Stimulated activated CD4-positive, alpha-beta T cell treated with anti-CD3 and anti-CD28 coated beads, Interleukin-4, amount 100 ng/mL, for 48 hours (primary cell): Measurements from ENCODE around the gene GOLGA6C.
"Not testable (repeated sequence)": the region's sequence is repeated elsewhere in the genome, so short reads cannot be mapped to it uniquely, and the experiment has no call there.

ENCODE experiments used
- DNase-seq, 2 donors: peaks; one replicate each; pipeline ENCODE4 v3.0.0-alpha.2; 2020; ENCODE audit warnings: low read depth in 2 of 2

The GOLGA6C gene, protein sequence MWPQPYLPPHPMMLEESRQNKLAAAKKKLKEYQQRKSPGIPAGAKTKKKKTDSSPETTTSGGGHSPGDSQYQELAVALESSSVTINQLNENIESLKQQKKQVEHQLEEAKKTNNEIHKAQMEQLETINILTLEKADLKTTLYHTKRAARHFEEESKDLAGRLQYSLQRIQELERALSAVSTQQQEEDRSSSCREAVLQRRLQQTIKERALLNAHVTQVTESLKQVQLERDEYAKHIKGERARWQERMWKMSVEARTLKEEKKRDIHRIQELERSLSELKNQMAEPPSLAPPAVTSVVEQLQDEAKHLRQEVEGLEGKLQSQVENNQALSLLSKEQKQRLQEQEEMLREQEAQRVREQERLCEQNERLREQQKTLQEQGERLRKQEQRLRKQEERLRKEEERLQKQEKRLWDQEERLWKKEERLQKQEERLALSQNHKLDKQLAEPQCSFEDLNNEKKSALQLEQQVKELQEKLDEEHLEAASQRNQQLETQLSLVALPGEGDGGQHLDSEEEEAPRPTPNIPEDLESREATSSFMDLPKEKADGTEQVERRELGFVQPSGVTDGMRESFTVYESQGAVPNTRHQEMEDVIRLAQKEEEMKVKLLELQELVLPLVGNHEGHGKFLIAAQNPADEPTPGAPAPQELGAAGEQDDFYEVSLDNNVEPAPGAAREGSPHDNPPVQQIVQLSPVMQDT

DNA sequence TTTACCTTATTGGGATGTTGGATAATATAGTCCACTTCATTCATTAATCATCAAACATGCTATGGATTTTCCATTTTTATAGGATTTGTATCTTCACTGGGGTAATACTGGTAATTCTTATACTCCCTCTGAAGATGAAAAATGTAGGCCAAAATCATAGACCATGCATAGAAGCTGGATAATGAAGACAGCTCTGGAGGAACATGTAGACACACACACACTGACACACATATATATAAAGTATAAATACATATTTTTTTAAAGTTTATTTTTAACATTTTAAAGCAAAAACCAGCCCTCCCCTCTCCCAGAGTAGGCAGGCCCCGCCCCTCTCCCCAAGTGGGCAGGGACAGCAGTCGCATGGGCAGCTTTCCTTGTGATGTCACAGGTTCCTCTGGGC lies at the start of gene GOLGA6C:
GOLGA6C (plus strand) TSS at position 301 of the 400 bp plus-strand sequence. CDS start 265 bp downstream, outside the sequence.
- not testable (repeated sequence) for DNase-seq

DNA sequence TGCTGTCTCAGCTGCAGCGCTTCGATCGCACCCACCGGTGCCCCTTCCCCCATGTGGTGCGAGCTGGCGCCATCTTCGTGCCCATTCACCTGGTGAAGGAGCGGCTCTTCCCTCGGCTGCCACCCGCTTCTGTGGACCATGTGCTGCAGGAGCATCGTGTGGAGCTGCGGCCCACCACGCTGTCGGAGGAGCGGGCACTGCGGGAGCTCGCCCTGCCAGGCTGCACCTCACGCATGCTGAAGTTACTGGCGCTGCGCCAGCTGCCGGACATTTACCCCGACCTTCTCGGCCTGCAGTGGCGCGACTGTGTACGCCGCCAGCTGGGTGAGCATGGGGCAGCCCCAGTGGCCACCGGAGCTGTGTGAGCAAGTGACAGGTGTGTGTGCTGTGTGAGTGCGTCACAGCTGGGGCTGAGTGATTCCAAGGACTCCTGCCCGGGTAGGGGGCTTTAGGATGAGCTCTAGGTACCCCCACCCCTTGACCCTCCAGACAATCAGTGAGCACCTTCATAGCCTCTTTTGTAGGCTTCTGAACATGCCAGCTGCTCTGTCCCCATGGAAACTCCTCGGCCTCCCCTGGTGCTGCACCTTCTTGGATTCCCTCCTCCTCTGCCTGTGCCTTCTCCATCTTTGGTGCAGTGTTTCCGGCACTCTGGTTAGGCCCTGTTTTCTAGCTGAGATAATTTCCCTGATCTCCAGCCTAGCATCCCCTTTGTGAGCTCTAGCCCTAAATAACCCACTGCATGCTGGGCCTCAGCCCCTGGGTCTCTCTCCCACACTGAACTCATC lies 49.4 kb upstream of the GOLGA6C start:
- no peak for DNase-seq

DNA sequence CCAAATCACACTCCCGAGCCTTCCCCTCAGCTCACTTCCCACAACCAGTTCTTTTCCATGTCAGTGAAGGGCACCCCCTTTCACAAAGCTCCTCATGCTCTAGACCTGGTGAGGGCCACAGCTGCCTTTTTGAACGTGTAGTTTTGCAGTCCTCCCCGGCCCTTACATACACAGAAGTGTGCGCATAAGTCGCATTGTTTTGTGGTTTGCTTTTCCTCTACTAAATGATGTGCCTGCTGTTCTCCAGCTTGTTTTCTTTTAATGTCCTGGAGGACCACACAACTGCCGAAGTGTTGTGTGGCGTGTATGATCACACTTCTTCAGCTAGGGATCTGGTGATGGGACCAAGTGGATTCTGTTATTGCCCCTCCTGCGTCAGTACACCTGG lies 48.9 kb upstream of the GOLGA6C start:
- DNase-seq: no peak

DNA sequence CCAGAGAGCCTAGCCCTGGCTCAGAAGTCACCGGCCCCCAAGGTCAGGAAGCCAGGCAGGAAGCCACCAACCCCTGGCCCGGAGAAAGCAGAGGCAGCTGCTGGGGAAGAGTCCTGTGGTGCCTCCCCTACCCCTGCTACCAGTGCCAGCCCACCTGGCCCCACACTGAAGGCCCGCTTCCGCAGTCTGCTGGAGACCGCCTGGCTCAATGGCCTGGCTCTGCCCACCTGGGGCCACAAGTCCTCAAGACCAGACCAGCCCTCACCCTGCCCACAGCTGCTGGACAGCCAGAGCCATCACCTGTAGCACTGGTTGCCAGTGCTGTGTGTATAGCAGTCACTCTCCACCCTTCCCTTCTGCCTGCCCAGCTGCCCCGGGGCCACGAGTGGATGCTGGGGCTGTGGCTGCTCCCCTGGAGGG lies 47.3 kb upstream of the GOLGA6C start:
- no peak for DNase-seq

DNA sequence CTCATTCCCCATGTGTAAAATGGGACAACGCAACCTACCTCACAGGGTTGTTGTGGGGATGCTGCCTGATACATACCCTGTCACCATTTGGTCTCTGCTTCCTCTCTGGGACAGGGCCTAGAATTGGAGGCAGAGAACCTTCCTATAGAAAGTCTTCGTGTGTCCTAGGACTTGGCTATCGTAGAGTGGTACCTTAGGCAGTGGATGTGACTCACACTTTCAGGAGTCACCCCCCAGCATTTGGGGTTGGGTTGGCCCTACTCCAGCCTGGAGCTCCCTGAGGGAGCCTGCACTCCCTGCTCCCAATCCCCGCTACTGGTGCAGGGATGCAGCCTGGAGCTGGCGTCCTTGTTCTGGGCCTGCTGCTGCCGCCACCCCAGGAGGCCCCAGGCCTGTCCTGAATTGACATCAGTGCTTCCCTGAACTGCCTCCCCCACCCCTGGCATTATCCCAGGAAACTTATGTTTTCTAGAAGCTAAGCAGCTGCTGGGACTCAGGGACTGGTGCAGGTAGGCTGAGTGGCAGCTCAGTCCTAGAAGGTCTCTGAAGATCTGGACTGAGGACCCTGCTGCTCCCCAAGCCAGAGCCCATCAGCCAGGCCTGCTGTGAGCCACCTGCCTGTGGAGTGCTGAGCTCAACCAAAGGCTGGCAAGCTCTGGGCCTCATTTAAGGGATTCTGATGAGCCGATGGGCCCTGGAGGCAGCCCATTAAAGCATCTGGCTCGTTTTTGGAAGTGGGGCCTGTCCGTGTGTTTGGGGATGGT lies 46.5 kb upstream of the GOLGA6C start:
- no peak for DNase-seq

DNA sequence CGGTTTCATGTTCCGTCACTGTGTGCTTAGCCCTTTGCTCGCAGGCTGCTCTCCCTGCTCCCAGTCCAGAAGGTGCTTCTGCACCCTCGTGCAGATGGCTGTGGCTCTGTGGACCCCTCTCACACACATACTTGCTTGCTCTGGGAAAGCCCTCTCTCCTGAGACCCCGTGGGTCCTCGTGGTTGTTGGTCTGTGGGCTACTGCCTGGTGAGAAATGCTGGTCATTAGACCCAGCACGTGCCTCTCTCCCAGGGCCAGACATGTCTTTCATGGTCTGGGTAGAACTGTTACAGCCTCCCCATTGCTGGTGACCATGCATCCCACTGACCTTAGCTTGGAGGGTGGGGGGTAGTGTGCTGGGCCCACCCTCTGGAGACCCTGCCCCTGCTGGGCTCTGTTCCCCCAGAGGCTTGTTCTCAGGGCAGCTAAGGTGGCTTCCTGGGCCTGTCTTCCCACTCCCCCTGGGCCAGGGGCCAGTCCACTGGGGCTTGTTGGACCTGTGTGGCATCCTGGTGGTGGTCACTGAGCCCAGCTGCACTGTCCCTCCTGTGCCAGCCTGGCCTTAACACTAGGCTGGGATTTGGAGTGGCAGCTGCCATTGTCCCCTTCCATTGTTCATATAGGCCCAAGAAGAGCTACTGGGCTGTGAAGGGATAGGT lies 45.8 kb upstream of the GOLGA6C start:
- no peak for DNase-seq

DNA sequence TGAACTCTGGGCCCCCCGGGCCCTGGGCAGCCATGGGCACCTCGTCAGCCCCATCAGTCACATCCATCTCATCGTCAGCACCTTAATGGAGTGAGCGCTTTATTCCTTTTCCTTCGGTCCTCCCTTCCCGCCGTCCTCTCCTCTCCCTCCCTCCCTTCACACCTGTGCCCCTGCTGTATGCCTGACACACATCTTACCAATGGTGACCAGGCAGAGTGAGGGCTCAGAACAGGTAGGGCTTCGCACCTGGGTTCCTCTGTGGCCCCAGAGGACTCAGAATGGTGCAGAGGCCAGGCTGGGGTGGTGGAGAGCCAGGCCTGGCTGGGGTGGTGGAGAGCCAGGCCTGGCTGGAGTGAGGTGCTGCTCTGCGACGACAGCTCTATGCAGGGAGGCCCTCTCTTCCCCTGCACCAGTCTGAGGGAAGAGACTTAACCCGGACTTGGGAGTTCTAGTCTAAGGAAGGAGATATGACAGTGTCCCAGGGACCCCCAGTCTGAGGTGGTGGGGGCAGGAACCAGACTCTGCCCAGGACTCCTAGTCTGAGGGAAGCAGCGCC lies 44.8 kb upstream of the GOLGA6C start:
- no peak for DNase-seq

DNA sequence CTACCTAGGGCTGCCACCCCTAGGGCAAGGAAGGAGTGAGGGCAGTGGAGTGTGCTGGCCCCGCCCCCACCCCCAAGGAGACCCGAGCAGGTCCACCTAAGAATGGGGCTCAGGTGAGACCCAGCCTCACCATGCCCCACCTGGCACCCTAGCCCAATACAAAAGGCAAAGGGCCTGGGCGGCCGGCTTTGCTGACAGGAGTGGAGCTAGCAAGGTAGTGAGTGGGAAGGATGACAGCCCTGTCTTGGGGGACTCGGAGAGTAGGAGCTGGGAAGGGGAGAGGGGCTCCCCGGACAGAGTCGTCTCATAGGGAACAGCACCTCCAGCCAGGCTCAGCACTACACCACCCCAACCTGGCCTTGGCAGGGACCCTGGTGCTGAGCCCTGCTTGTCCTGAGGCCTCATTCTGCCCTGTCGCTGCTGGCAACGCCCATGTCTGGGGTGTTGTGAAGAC lies 44.3 kb upstream of the GOLGA6C start:
- DNase-seq: no peak

DNA sequence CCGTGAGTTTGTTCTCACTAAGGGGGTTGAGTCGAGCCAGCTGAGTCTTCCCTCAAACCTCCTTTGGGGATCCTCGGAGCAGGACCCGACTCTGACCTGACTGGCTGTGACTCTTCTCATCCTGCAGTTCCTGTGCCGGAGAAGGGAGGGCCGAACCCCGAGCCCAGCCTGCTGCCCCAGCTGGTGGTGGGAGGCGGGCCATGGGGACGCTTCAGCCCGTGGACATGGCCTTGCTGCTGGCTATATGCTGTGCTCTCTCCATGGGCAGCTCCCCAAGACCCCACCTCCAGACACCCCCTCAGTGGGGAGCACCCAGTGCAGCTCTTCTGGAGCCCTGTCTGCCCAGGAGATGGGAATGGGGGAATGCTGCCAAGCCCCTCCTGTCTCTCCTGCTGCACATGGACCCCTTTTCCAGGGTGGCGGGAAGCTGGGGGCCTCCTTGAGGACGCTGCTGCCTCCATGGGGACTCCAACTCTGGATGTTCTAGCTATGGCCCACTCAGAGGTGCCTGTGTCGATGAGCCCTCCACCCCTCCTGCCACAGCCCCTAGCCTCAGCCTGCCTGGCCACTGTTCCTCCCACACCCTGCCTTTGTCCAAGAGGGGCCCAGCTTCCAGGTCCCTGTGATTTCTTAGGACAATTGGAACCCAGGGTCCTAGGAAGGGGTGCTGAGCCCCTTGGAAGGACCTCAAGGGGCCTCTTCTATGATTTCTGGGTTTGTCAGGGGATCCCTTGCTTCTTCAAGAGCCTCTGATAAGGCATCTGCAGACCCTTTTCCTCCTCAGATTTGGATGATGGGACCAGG lies 43.6 kb upstream of the GOLGA6C start:
- DNase-seq: no peak

DNA sequence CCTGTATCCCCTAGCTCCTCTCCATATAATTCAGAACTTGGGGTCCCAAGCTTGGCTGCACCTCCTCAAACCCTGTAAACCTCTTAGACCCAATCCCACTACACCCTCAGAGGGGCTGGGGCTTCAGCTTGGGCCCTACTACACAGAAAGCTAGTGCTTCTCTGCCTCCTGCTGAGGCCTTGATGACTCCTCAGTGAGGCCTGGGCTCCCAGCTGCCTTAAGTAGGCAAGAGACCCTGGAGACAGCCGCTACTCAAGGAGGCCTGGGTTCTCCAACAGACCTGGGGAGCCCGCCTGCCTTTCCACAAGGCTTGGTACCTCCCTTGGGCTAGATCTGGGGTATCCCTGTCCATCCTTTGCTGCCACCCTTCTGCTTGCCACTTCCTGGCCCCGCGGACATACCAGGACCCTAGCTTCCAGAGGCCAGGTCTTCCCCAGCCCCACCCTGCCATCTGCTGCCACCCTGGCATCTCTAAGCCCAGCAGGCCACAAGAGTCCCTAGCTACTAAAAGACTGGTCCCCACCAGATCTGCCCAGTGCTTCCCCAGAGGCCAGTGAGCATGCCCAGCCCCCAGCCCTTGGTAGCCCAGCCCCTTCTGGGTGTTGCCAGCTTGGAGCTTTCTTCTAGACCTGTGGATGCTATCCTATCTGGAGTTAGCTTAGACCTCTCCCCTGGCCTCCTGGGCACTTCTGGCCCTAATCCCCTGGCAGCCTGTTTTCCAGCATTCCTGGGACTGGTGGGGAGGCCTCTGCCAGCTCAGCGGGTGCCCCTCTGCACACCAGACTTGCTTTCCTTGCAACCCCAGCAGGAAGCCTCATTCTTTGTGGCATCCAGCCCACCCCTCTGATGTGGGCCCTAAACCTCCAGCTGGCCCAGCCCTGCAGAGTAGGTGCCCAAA lies 42.8 kb upstream of the GOLGA6C start:
- no peak for DNase-seq

DNA sequence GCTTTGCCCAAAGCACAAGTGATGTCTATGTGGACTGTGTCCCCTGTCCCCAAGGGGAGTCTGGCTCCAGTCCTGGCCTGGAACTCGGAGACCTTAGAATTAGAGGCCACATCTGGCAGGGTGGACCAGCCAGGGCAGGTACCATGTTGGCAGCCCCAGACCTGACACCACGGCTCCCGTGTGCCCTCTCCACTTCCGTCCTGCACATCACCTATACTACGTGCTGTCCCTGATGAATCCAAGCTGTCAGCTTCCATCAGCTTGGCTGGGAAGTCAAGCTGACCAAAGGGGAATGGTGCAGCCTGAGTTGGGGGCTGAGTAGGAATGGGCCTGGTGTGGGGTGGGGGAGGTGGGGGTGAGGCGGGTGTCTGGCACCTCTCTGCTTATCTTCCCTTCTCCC lies 41.1 kb upstream of the GOLGA6C start:
- DNase-seq: no peak

DNA sequence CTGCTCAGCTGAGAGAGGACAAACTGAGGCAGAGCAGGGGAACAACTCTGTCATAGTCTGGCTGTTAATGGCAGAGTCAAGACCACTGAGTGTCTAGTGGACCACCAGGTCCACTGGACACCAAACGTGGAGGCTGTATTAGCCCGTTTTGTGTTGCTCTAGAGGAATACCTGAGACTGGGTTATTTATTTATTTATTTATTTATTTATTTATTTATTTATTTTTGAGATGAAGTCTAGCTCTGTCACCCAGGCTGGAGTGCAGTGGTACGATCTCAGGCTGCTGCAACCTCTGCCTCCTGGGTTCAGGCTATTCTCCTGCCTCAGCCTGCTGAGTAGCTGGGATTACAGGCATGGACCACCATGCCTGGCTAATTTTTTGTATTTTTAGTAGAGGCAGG lies 40.6 kb upstream of the GOLGA6C start:
- DNase-seq: not testable (repeated sequence)

DNA sequence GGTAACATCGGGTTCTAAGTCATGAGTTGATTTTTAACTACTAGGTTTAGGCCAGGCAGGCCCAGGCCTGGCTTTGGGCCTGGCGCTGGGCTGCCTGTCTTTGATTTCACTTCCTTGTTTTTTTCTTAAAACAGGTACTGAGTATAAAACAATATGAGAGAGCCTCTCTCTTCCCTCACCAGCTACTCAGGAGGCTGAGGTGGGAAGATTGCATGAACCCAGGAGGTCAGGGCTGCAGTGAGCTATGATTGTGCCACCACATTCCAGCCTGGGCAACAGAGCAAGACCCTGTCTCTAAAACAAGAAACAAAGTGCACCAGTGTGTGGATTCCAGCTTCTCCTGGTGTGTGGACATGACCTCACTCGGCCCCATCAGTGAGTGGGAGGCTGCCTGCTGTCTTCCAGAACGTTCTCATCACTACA lies 38.6 kb upstream of the GOLGA6C start:
- not testable (repeated sequence) for DNase-seq

DNA sequence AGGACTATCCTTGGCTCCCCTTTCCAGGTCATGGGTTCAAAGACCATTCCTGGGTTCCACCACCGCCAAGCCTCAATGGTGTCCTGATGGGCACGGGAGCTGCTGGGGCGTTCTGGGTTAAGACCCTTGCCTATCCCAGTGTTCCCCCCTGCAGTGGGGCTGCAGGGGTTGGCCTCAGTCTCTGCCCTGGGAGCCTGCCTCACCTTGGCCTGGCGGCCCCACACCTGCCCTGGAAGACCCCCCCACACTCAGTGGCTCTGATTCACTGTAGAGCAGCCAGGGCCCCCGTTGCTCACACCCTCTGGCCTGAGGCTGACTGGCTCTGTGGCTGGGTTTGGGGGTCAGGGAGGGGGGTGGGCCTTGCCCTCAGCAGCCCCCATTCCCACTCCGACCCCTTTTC lies 34.4 kb upstream of the GOLGA6C start:
- no peak for DNase-seq

DNA sequence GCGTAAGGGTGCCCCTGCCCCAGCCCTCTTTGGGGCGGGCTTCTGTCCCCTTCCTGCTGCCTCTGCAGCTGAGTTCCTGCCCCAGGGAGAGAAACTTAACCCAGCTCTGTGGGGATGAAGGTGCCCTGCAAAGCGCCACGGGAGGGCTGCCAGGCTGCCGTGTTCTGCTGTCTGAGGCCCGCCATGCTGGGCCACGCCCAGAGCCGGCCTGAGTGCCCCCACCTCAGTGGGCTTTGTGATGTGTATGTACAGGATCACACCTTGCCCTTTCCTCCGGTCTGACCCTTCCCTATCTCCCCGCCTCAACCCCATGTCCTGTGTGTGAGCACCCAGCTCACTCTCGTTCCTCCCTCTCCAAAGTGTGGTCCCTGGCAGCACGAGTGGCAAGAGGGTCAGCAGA lies 33.9 kb upstream of the GOLGA6C start:
- DNase-seq: no peak

DNA sequence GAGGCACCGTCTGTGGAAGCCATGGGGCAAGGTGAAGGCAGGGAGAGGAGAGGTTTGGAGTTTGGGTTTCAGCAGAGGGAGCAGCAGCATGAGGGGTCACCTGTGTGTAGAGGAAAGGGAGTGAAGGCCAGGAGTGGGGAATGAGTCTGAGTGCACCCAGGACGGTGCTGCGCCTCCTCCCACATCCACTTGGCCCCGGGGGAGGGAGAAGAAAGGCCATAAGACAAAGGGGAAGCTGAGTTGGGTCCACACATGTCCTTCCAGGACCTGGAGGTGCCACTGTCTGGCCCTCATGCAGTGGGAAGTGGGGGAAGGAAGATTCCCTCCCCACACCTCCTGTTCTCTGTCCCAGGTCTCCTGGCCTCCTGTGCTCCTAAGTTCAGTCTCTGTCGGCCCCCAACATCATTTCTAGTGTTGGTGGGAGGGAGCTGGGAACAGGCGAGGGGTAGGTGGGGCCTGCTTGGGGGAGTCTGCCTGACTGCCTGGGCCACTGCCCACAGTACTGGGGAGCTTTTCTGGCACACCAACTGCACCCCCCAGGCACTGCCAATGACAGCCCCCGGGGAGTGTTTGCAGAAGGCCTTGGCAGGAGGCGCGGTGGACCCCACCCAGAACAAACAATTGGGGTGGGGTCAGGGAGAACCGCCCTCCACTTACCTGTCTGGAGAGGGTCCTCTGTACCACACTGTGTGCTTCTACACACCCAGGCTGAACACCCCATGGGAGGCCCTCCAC lies 32.9 kb upstream of the GOLGA6C start:
- not testable (repeated sequence) for DNase-seq

DNA sequence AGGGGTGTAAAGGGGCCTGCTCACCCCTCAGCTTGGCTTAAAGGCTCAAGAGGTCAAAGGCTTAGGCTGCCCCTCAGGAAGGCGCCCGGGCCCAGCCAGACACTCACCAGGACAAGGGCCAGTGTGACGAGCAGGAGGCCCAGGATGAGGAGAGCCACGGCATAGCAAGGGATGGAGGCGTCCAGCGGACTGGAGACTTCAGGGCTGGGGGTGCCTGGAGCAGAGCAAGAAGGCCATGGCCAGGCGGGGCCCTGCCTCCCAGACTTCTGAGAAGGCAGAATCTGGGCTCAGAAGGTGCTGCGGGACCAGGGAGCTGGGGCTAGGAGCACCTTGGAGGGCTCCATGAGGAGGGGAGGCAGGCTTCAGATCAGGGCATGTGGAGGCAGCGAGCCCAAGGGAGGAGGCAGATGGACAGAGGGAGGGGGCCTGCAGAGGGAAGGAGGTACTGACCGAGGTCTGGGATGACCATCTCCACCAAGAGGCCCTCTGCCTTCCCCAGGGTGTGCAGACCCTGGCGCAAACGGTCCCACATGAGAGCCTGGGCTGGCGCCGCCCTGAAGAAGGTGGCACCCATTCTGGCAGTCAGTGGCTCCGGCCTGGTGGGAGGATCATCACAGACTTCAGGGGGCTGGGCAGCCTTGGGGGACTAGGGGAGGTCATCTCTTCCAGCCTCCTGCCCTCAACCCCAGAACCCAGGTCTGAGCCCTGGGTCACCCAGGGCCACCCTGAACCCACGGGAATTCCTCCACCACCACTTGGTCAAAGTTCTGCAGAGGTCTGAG lies 32.0 kb upstream of the GOLGA6C start:
- no peak for DNase-seq
